ENCODE measurements around the gene SCNN1A. TPM values are rescaled to one million over a fixed set of nuclear protein-coding genes. Genes with fewer than 3 reads are reported as not detected.

Gene SCNN1A
- total and polyA plus RNA-seq, 2 of the 13 experiments (the other 11 are each of a cell fraction or from before 2014, with no cell fraction given), result 1.5 to 14.6 TPM

DNA sequence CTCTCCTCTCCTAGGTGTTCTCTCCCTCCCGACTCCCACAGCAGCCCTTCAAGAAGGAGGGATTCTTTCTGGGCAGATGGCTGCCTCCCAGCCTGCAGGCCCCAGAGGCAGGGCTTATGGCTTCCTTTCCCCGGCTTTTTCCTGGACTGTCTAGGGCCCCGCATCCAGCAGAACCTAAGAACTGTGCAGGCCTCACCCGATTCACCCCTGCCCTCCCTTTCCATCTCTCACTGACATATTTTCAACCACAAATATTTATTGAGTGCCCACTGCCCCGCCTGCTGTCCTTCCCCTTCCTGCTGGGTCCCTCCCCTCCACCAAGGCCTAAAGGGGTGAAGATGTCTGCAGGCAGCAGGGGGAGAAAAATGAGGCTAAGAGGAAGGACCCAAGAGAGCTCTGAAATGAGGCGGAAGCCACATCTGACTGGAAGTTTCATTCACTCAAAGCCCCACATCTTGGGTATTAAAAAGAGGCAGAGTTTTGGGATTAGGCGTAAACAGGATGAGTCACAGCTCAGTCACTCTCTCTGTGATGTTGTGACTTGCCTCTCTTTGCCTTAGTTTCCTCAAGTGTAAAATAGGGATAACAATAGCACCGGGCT, 2.9 kb downstream of the SCNN1A start:
- in situ Hi-C loops (cut with HindIII; ENCODE audit: extremely low pct_ligation_motif_present, low pct_unique_long_range_greater_than_20kb), result loop anchor here (5.0 kb wide), 1 partner anchor 35 kb away; no protein-coding TSS in a partner anchor
- ChIA-PET POLR2A (interaction anchor here (0.6 to 7.5 kb wide), 5 partner anchors 9 to 62 kb away, joined by 3 to 278 read pairs (median 15); partner anchors contain the start of genes LTBR, PLEKHG6 and TNFRSF1A), CTCF (ENCODE audit: low intra/inter-chr PET ratio, low total read pairs) (interaction anchor here (1.8 kb wide), 1 partner anchor 37 kb away, joined by 4 read pairs; no protein-coding TSS in a partner anchor)
- Histone ChIP-seq H3K27ac (ENCODE audit: extremely low read length, insufficient read depth, low read length) (peak overlapping the region; percentile 96), H3K4me3 (replicated peaks in 1 of 3; ENCODE audit: insufficient read depth in 1 of 3, low read depth in 2 of 3, low read length in 3 of 3) (peak overlapping the region; percentile 24 to 73 (median 24); a peak in 5 of 6 replicates), H3K4me1 (ENCODE audit: insufficient read depth, low read length) (peaks cover 96% of the 10 kb centered on the region), H3K9me3 (ENCODE audit: low read length) (no peaks in the 10 kb centered on the region), H3K27me3 (ENCODE audit: control insufficient read depth in 1 of 2, insufficient read depth in 2 of 2, low read length in 2 of 2) (peaks cover 0 to 21% of the 10 kb centered on the region in 2 experiments; a peak in 3 of 5 replicates), H2AFZ (ENCODE audit: low read length) (no peak overlapping the region), H3K36me3 (replicated peaks in 1 of 2; ENCODE audit: control insufficient read depth in 1 of 2, insufficient read depth in 2 of 2, low read length in 2 of 2) (no peaks in the 10 kb centered on the region), H3K79me2 (ENCODE audit: insufficient read depth, low read length) (no peaks in the 10 kb centered on the region), H3K4me2 (ENCODE audit: low read depth, low read length) (peak overlapping the region; percentile 98), H4K20me1 (ENCODE audit: insufficient read depth, low read length) (no peaks in the 10 kb centered on the region), H3K9ac (ENCODE audit: insufficient read depth, low read depth, low read length) (peak overlapping the region; percentile 82)
- no TSS peak for BruUV-seq (replicated peaks)
- WGBS (ENCODE audit: low lambda C conversion rate), result 1% methylated on average over 8 of the region's 8 CpGs
- peak; percentile 44 for ATAC-seq
- intact Hi-C loops (cut with micrococcal nuclease; ENCODE audit: unreplicated experiment), result loop anchor here (1.0 kb wide), 1 partner anchor 13 kb away; no protein-coding TSS in a partner anchor
- DNase-seq (ENCODE audit: low spot score), result peak; percentile 91
- peak; percentile 88 for FAIRE-seq
- TF ChIP-seq YEATS2 (CRISPR knock-in tag; IDR thresholded peaks at IDR 0.05; ENCODE audit: borderline replicate concordance), result peak; percentile 24; the same call in 1 of the 2 replicates
- TF ChIP-seq TARDBP (CRISPR knock-in tag; IDR thresholded peaks at IDR 0.05), result peak; percentile 85
- TF ChIP-seq NR2F1 (CRISPR knock-in tag; IDR thresholded peaks at IDR 0.05), result peak in 1 of 2 experiments; percentile 56; a peak in 2 of 4 replicates
- TF ChIP-seq, protein P1, sequence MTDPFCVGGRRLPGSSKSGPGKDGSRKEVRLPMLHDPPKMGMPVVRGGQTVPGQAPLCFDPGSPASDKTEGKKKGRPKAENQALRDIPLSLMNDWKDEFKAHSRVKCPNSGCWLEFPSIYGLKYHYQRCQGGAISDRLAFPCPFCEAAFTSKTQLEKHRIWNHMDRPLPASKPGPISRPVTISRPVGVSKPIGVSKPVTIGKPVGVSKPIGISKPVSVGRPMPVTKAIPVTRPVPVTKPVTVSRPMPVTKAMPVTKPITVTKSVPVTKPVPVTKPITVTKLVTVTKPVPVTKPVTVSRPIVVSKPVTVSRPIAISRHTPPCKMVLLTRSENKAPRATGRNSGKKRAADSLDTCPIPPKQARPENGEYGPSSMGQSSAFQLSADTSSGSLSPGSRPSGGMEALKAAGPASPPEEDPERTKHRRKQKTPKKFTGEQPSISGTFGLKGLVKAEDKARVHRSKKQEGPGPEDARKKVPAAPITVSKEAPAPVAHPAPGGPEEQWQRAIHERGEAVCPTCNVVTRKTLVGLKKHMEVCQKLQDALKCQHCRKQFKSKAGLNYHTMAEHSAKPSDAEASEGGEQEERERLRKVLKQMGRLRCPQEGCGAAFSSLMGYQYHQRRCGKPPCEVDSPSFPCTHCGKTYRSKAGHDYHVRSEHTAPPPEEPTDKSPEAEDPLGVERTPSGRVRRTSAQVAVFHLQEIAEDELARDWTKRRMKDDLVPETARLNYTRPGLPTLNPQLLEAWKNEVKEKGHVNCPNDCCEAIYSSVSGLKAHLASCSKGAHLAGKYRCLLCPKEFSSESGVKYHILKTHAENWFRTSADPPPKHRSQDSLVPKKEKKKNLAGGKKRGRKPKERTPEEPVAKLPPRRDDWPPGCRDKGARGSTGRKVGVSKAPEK (CRISPR knock-in tag; IDR thresholded peaks at IDR 0.05; ENCODE audit: borderline replicate concordance), result peak; percentile 31; the same call in 1 of the 2 replicates
- TF ChIP-seq ZEB1 (IDR thresholded peaks at IDR 0.05; ENCODE audit: insufficient replicate concordance, low read depth), result peak; percentile 10
- TF ChIP-seq HNF4G (IDR thresholded peaks at IDR 0.05; ENCODE audit: borderline replicate concordance, low read depth, low read length), result no peak
- TF ChIP-seq HNF4G (CRISPR knock-in tag; IDR thresholded peaks at IDR 0.05; ENCODE audit: borderline replicate concordance, low read depth), result 0 out of 2 replicates have a peak, but pooled peaks have one; percentile 9
- TF ChIP-seq ZNF562 (CRISPR knock-in tag; IDR thresholded peaks at IDR 0.05; ENCODE audit: borderline replicate concordance), result no peak
- TF ChIP-seq TRIM22 (IDR thresholded peaks at IDR 0.05), result no peak
- TF ChIP-seq MYNN (CRISPR knock-in tag; IDR thresholded peaks at IDR 0.05; ENCODE audit: low read depth), result no peak
- TF ChIP-seq ZNF124 (CRISPR knock-in tag; IDR thresholded peaks at IDR 0.05), result peak; percentile 61; the same call in 1 of the 2 replicates
- TF ChIP-seq, protein P2, sequence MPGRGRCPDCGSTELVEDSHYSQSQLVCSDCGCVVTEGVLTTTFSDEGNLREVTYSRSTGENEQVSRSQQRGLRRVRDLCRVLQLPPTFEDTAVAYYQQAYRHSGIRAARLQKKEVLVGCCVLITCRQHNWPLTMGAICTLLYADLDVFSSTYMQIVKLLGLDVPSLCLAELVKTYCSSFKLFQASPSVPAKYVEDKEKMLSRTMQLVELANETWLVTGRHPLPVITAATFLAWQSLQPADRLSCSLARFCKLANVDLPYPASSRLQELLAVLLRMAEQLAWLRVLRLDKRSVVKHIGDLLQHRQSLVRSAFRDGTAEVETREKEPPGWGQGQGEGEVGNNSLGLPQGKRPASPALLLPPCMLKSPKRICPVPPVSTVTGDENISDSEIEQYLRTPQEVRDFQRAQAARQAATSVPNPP (CRISPR knock-in tag; IDR thresholded peaks at IDR 0.05), result 0 out of 2 replicates have a peak, but pooled peaks have one; percentile 54
- TF ChIP-seq, protein P3, sequence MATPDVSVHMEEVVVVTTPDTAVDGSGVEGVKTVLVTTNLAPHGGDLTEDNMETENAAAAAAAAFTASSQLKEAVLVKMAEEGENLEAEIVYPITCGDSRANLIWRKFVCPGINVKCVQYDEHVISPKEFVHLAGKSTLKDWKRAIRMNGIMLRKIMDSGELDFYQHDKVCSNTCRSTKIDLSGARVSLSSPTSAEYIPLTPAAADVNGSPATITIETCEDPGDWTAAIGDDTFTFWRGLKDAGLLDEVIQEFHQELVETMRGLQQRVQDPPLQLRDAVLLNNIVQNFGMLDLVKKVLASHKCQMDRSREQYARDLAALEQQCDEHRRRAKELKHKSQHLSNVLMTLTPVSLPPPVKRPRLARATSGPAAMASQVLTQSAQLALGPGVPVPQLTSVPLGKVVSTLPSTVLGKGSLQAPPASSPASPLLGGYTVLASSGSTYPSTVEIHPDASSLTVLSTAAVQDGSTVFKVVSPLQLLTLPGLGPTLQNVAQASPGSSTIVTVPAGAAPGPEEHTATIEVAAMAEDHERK (CRISPR knock-in tag; IDR thresholded peaks at IDR 0.05; ENCODE audit: low read depth), result no peak
- TF ChIP-seq NCOA2 (CRISPR knock-in tag; IDR thresholded peaks at IDR 0.05), result peak; percentile 87
- TF ChIP-seq ZFY (CRISPR knock-in tag; IDR thresholded peaks at IDR 0.05), result peak; percentile 86
- peak; percentile 49 for TF ChIP-seq RBM39 (IDR thresholded peaks at IDR 0.05; ENCODE audit: low read depth, low read length, poor library complexity, severe bottlenecking)

Measured in HepG2 (cell line).